Lung (tissue), 12 donors: ENCODE data around the gene GMPR. TPM values are rescaled to one million over a fixed set of nuclear protein-coding genes. Genes with fewer than 3 reads are reported as not detected.

Source experiments
- ATAC-seq: fragments of 200-7000 bp; cut with Tn5 transposase; one replicate; pipeline ENCODE4 v1.9.1; 2020; ENCODE audit warnings: moderate number of reproducible peaks; ENCODE audit not compliant: insufficient read depth, low FRiP score
- DNase-seq, 3 donors: peaks; one replicate each; pipeline ENCODE4 v3.0.0-alpha.2; 2013 to 2017
- H3K27ac ChIP-seq, 2 donors: one replicate each; pipeline ENCODE4 v1.5.1; 2013; ENCODE audit warnings: mild to moderate bottlenecking in 2 of 2, moderate library complexity in 2 of 2, control low read depth in 1 of 2, inconsistent platforms in 1 of 2, low read depth in 1 of 2, low read length in 1 of 2
- H3K27me3 ChIP-seq, 3 donors: one replicate each; pipeline ENCODE4 v1.5.1; 2013; ENCODE audit warnings: low read length in 2 of 3; ENCODE audit not compliant: control insufficient read depth in 3 of 3, insufficient read depth in 3 of 3
- H3K36me3 ChIP-seq, 4 donors: one replicate each; pipeline ENCODE4 v1.5.1; 2013; ENCODE audit warnings: low read length in 4 of 4, mild to moderate bottlenecking in 1 of 4, moderate library complexity in 1 of 4; ENCODE audit not compliant: control insufficient read depth in 4 of 4, insufficient read depth in 4 of 4
- H3K4me1 ChIP-seq, 5 donors: one replicate each; pipeline ENCODE4 v1.5.1; 2013; ENCODE audit warnings: low read length in 5 of 5, mild to moderate bottlenecking in 2 of 5, moderate library complexity in 1 of 5; ENCODE audit not compliant: control insufficient read depth in 5 of 5, insufficient read depth in 5 of 5
- H3K4me3 ChIP-seq: one replicate; pipeline ENCODE4 v1.5.1; 2013; ENCODE audit warnings: mild to moderate bottlenecking, control low read depth, moderate library complexity
- H3K9ac ChIP-seq, 2 donors: one replicate each; pipeline ENCODE4 v1.5.1; 2013; ENCODE audit warnings: low read length in 2 of 2, control low read depth in 1 of 2; ENCODE audit not compliant: insufficient read depth in 1 of 2
- H3K9me3 ChIP-seq, 4 donors: one replicate each; pipeline ENCODE4 v1.5.1; 2013; ENCODE audit warnings: low read length in 3 of 4, mild to moderate bottlenecking in 1 of 4, moderate library complexity in 1 of 4; ENCODE audit not compliant: control insufficient read depth in 4 of 4, insufficient read depth in 3 of 4
- WGBS, 2 donors: extraction: QIAGEN DNeasy Blood & Tissue Kit; methylation state at CpG; one replicate each; pipeline ENCODE4 v1.1.7; 2013; 5-methylcytosine and 5-hydroxymethylcytosine counted together
- polyA plus RNA-seq, 2 donors: library from polyadenylated mRNA; stranded (reverse); fragments of 200-250 nt; gene quantifications; one replicate each; pipeline ENCODE4 v1.2.1, GENCODE V29; 2013
- total RNA-seq, 2 donors: library from RNA; depleted of rRNA in 1 of 2; stranded (reverse); fragments of >200 nt in 1 of 2; gene quantifications; one replicate each; pipeline ENCODE4 v1.2.1, GENCODE V29; 2014 to 2021
- TF ChIP-seq, protein P1 (sequence below): IDR thresholded peaks from 2 replicates; pipeline ENCODE4 v1.5.1; 2012; ENCODE audit warnings: mild to moderate bottlenecking; ENCODE audit errors: control extremely low read depth, extremely low read depth
- donor health status: control.
- donor health status: control.
- donor health status: Bipolar disorder and iron deficiency.
- donor health status: healthy.
- donor health status: DM: yes; HTN: yes; CAD: no.

GMPR gene
- total and polyA plus RNA-seq, 4 donors, result 8.6 to 16.6 (median 12.9) TPM

DNA sequence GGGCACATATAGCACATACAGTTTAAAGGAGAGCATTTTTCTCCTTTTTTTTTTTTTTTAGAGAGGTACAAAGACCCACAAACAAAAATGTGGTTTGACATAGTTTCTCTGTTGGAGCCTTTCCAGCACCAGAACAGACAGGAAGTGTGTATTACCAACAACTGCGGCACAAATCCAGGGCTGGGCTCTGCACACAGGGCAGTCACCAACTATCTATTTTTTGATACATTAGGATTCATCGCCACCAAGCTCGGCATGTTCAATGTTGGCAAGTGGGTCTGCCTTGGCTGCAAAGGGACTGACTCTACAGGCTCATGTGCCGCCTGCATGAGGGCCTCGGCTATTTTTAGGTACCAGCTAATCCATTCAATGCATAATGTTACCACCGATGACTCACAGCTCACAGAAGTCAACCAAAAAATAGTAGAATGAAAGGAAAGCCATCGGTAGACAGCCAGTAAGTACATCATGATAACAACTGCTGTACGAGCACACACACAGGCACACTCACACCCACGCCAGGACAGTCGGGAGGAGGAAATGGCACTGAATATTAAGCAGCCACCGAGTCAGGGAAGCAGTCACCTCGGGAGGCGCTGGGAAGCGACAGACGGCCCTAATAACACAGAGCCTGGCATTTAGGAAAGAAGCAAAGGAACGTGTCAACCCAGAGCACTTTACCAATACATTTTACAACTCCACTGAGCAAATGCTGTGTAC lies 81.6 kb downstream of the GMPR start:
- TF ChIP-seq, protein P1, sequence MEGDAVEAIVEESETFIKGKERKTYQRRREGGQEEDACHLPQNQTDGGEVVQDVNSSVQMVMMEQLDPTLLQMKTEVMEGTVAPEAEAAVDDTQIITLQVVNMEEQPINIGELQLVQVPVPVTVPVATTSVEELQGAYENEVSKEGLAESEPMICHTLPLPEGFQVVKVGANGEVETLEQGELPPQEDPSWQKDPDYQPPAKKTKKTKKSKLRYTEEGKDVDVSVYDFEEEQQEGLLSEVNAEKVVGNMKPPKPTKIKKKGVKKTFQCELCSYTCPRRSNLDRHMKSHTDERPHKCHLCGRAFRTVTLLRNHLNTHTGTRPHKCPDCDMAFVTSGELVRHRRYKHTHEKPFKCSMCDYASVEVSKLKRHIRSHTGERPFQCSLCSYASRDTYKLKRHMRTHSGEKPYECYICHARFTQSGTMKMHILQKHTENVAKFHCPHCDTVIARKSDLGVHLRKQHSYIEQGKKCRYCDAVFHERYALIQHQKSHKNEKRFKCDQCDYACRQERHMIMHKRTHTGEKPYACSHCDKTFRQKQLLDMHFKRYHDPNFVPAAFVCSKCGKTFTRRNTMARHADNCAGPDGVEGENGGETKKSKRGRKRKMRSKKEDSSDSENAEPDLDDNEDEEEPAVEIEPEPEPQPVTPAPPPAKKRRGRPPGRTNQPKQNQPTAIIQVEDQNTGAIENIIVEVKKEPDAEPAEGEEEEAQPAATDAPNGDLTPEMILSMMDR, result no peak
- Histone ChIP-seq H3K4me1 (peaks cover 8 to 32% (median 16%) of the 10 kb centered on the region in 5 donors), H3K4me3 (no peak overlapping the region), H3K9ac (peak overlapping the region in 1 of 2 donors; percentile 45), H3K27ac (peak overlapping the region; percentile 43 to 80), H3K36me3 (peaks cover 0 to 3% (median under 1%) of the 10 kb centered on the region in 4 donors), H3K9me3 (no peaks in the 10 kb centered on the region), H3K27me3 (no peaks in the 10 kb centered on the region)
- DNase-seq, result peak; percentile 68 to 81 (median 79)
- WGBS, 2 donors, result 13 to 19% methylated on average over 16 of the region's 16 CpGs
- peak; percentile 76 for ATAC-seq

DNA sequence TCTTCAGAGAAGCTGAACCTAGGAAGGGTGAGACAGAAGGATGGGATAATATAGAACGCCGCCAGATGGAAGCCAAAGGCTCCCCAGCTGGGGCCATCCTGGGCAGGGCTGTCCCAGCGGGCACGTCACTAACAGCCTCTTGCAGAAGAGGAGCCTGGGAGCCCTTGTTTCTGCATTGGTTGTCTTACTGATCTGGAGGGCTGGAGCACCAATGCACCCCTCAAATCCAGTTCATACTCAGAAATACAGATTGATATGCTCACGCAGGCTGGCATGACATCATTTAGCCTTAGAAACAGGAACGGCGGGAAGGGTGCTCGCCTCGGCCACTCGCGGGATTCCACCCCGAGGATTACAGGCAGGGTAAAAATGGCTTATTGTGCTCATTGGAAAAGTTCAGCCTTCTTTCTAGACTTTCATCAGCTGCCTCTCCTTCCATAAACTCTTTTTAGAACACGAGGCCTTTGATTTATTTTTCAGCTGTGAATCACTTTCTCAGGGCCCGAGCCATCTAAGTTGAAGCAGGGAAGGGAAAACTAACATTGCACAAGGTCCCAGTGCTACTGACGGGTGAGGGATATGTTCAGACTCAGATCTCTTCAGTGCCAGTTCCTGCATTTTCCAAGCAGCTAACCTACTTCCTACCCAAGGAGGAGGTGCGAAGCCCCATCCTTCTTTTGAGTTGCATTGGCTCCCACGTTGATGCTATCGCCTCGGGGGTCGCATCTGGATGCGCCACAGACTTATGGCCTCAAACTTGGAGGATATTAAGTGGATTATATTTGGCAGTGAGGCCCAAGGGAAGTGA lies 82.3 kb downstream of the GMPR start:
- no peak for ATAC-seq
- peaks cover 0 to 3% (median 1%) of the 10 kb centered on the region in 4 donors for H3K36me3 ChIP-seq
- peak overlapping the region; percentile 43 to 80 for H3K27ac ChIP-seq
- peaks cover 8 to 32% (median 16%) of the 10 kb centered on the region in 5 donors for H3K4me1 ChIP-seq
- H3K9me3 ChIP-seq, result peaks cover 0 to under 1% (median 0%) of the 10 kb centered on the region in 4 donors
- peak in 2 of 3 donors; percentile 33 to 49 for DNase-seq
- 80 to 84% methylated on average over 21 of the region's 21 CpGs for WGBS, 2 donors
- H3K9ac ChIP-seq, result no peak overlapping the region
- H3K27me3 ChIP-seq, result no peaks in the 10 kb centered on the region
- H3K4me3 ChIP-seq, result no peak overlapping the region
- TF ChIP-seq, protein P1, result no peak

DNA sequence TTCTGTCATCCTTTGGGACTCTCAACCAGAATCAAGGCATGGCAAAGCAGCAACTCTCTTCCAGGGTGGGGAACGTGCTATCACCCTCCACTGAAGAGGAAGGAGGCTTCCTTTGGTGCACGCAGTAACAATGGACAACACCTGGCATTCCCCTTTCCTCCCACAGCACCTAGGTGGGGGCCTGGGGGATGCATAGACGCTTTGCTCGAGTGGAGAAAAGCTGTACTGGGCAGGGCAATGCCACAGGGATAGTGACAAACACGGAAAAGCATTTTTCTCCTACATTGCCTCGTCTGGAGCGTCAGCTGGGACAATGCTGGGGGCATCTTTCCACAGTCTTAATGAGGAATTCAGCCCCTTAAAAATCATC lies 82.9 kb downstream of the GMPR start:
- Histone ChIP-seq H3K27ac (peak overlapping the region; percentile 23 to 80), H3K9ac (no peak overlapping the region), H3K4me1 (peaks cover 8 to 32% (median 16%) of the 10 kb centered on the region in 5 donors), H3K36me3 (peaks cover 0 to 9% (median 4%) of the 10 kb centered on the region in 4 donors), H3K4me3 (no peak overlapping the region), H3K9me3 (peaks cover 0 to 2% (median 0%) of the 10 kb centered on the region in 4 donors), H3K27me3 (no peaks in the 10 kb centered on the region)
- WGBS, 2 donors, result 90 to 93% methylated on average over 7 of the region's 7 CpGs
- TF ChIP-seq, protein P1, result no peak
- no peak for ATAC-seq
- no peak for DNase-seq
